Sigmoid colon (tissue), 7 donors: ENCODE measurements around the gene P4HA1. TPM values are rescaled to one million over a fixed set of nuclear protein-coding genes. Genes with fewer than 3 reads are reported as not detected.

Experiments
- DNase-seq: peaks from one replicate; pipeline ENCODE4 v3.0.0-alpha.2; 2019
- H3K27ac ChIP-seq, 4 donors: fragments of 200-600 bp; sonication (generic); one replicate each; pipeline ENCODE4 v1.5.1; 2016 to 2019; ENCODE audit warnings: mild to moderate bottlenecking in 1 of 4
- H3K27me3 ChIP-seq, 3 donors: fragments of 200-600 bp; sonication (generic); one replicate each; pipeline ENCODE4 v1.5.1; 2019; ENCODE audit warnings: mild to moderate bottlenecking in 1 of 3
- H3K36me3 ChIP-seq, 4 donors: fragments of 200-600 bp; sonication (generic); one replicate each; pipeline ENCODE4 v1.5.1; 2016 to 2019
- H3K4me1 ChIP-seq, 4 donors: fragments of 200-600 bp; sonication (generic); one replicate each; pipeline ENCODE4 v1.5.1; 2017 to 2019
- H3K4me3 ChIP-seq, 4 donors: fragments of 200-600 bp; sonication (generic); one replicate each; pipeline ENCODE4 v1.5.1; 2017 to 2019; ENCODE audit warnings: mild to moderate bottlenecking in 2 of 4, moderate library complexity in 1 of 4
- H3K9me3 ChIP-seq, 4 donors: fragments of 200-600 bp in 3 of 4; sonication (generic) in 3 of 4; one replicate each; pipeline versions ENCODE4 v1.5.1 to v1.6.1; 2013 to 2019
- CTCF ChIP-seq, 4 experiments: fragments of 450-650 bp in 3 of 4; fragments of 200-600 bp in 1 of 4; IDR thresholded peaks; one replicate each; pipeline ENCODE4 v1.5.1; 2016 to 2019; ENCODE audit warnings: antibody characterized with exemption in 4 of 4, mild to moderate bottlenecking in 3 of 4, moderate library complexity in 2 of 4
- EP300 ChIP-seq, 4 donors: sonication (generic); formaldehyde crosslinking; IDR thresholded peaks; one replicate each; pipeline ENCODE4 v1.6.1; 2017; ENCODE audit warnings: antibody characterized with exemption in 4 of 4
- POLR2A ChIP-seq, 2 donors: fragments of 450-650 bp; IDR thresholded peaks; one replicate each; pipeline ENCODE4 v1.6.1; 2016; ENCODE audit warnings: antibody characterized with exemption in 2 of 2, mild to moderate bottlenecking in 2 of 2, moderate library complexity in 2 of 2
- POLR2AphosphoS5 ChIP-seq, 4 donors: sonication (generic); formaldehyde crosslinking; IDR thresholded peaks; one replicate each; pipeline ENCODE4 v1.6.1; 2017; ENCODE audit warnings: antibody characterized with exemption in 4 of 4
- WGBS, 2 donors: extraction: QIAGEN DNeasy Blood & Tissue Kit; methylation state at CpG; one replicate each; pipeline ENCODE4 v1.1.7; 2013; 5-methylcytosine and 5-hydroxymethylcytosine counted together
- intact Hi-C: fragments of 100-400 bp; cut with DNase I; formaldehyde crosslinking; loops from one replicate; pipeline ENCODE4 v1.15.1; 2023
- polyA plus RNA-seq, 3 donors: library from polyadenylated mRNA; stranded (reverse); fragments of 200-250 nt; gene quantifications; one replicate each; pipeline ENCODE4 v1.2.3, GENCODE V29; 2013
- total RNA-seq, 4 donors: library from RNA; depleted of rRNA; stranded (reverse); fragments of >200 nt; gene quantifications; one replicate each; pipeline ENCODE4 v1.1.0, GENCODE V29; 2016
- donor health status: healthy with polysubstance abuse.
- donor health status: Bipolar disorder and iron deficiency.
- donor health status: healthy.

P4HA1 gene
- total and polyA plus RNA-seq, 7 donors, result 4.2 to 25.0 (median 15.2) TPM

DNA sequence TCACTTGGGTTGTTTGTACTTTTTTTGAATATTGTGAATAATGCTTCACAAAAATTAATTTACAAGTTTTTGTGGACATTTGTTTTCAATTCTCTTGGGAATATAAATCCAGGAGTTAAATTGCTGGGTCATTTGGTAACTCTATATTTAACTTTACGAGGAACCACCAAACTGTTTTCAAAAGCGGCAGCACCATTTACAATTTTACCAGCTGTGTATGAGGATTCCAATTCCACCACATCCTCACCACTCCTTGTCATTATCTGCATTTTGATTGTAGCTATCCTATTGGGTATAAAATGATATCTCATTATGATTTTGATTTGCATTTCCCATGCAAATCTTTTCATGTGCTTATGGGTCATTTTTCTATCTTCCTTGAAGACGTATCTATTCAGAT, 9.6 kb upstream of the P4HA1 start:
- Histone ChIP-seq H3K27ac (no peak overlapping the region), H3K27me3 (no peaks in the 10 kb centered on the region), H3K4me3 (no peak overlapping the region), H3K9me3 (no peaks in the 10 kb centered on the region), H3K4me1 (no peaks in the 10 kb centered on the region), H3K36me3 (no peaks in the 10 kb centered on the region)
- WGBS, 2 donors, result 92 to 97% methylated on average over 3 of the region's 3 CpGs
- TF ChIP-seq POLR2A (IDR thresholded peaks at IDR 0.05) (no peak), CTCF (IDR thresholded peaks at IDR 0.05) (no peak), EP300 (IDR thresholded peaks at IDR 0.05) (no peak), POLR2AphosphoS5 (IDR thresholded peaks at IDR 0.05) (no peak)
- intact Hi-C loops, result no loop called here
- no peak for DNase-seq

- Histone ChIP-seq H3K4me3 (no peak overlapping the region), H3K9me3 (no peaks in the 10 kb centered on the region), H3K4me1 (peaks cover 0 to 19% (median 16%) of the 10 kb centered on the region in 4 donors), H3K27ac (no peak overlapping the region), H3K27me3 (no peaks in the 10 kb centered on the region), H3K36me3 (no peaks in the 10 kb centered on the region)
- no peak for TF ChIP-seq CTCF (IDR thresholded peaks at IDR 0.05)
- TF ChIP-seq EP300 (IDR thresholded peaks at IDR 0.05), result no peak
- no peak for TF ChIP-seq POLR2A (IDR thresholded peaks at IDR 0.05)
- TF ChIP-seq POLR2AphosphoS5 (IDR thresholded peaks at IDR 0.05), result no peak
- 66 to 82% methylated on average over 1 of the region's 1 CpG for WGBS, 2 donors
- intact Hi-C loops, result no loop called here
- DNase-seq, result no peak
Measured at GRCh38 chr10:73099141-73099540, 2.5 kb upstream of the P4HA1 start.

DNA sequence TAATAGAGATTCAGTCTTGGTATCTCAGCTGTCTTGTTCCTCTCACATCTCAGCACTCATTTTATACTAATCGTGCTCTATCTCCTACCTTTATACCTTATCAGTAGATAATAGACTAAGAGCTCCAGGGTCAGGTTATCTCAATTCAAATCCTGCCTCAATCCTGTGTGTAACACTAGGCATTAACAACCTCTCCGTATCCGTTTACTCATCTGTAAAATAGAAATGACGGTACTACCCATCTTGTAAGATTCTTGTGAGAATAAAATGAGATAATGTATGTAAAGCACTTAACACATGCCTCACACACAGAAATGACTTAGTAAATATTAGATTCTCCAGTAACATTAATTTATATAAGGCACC, 622 bp upstream of the P4HA1 start:
- no peak for DNase-seq
- H3K4me1 ChIP-seq, result peaks cover 0 to 22% (median 18%) of the 10 kb centered on the region in 4 donors
- H3K36me3 ChIP-seq, result no peaks in the 10 kb centered on the region
- intact Hi-C loops, result loop anchor here (2.0 kb wide), 2 partner anchors 14 to 72 kb away; partner anchors contain the start of genes ECD, FAM149B1 and NUDT13
- 19 to 54% methylated on average over 4 of the region's 4 CpGs for WGBS, 2 donors
- H3K27me3 ChIP-seq, result no peaks in the 10 kb centered on the region
- H3K4me3 ChIP-seq, result peak overlapping the region; percentile 61 to 88 (median 75)
- TF ChIP-seq POLR2AphosphoS5 (IDR thresholded peaks at IDR 0.05) (no peak), CTCF (IDR thresholded peaks at IDR 0.05) (no peak), POLR2A (IDR thresholded peaks at IDR 0.05) (no peak), EP300 (IDR thresholded peaks at IDR 0.05) (no peak)
- H3K9me3 ChIP-seq, result no peaks in the 10 kb centered on the region
- H3K27ac ChIP-seq, result peak overlapping the region; percentile 90 to 95 (median 93)

- TF ChIP-seq POLR2AphosphoS5 (IDR thresholded peaks at IDR 0.05), result peak; percentile 31 to 78 (median 56)
- TF ChIP-seq POLR2A (IDR thresholded peaks at IDR 0.05), result peak; percentile 12 to 41
- no peak for TF ChIP-seq EP300 (IDR thresholded peaks at IDR 0.05)
- TF ChIP-seq CTCF (IDR thresholded peaks at IDR 0.05), result no peak
- WGBS, 2 donors, result 0% methylated on average over 29 of the region's 29 CpGs
- Histone ChIP-seq H3K27me3 (no peaks in the 10 kb centered on the region), H3K27ac (peak overlapping the region; percentile 90 to 95 (median 93)), H3K9me3 (no peaks in the 10 kb centered on the region), H3K4me3 (peak overlapping the region; percentile 61 to 88 (median 75)), H3K4me1 (peaks cover 0 to 22% (median 18%) of the 10 kb centered on the region in 4 donors), H3K36me3 (no peaks in the 10 kb centered on the region)
- DNase-seq, result peak; percentile 86
- intact Hi-C loops, result loop anchor here (2.0 kb wide), 2 partner anchors 15 to 73 kb away; partner anchors contain the start of genes ECD, FAM149B1 and NUDT13
Measured at GRCh38 chr10:73096041-73096448, 621 bp downstream of the P4HA1 start.
